Activated CD8-positive, alpha-beta memory T cell treated with anti-CD3 and anti-CD28 coated beads for 24 hours (primary cell): ENCODE results near the gene RNF5.

Experiments used
- DNase-seq: peaks from one replicate; pipeline ENCODE4 v3.0.0-alpha.2; 2020

Gene RNF5

GRCh38 chr6:32152769-32153563 lies 25.2 kb upstream of the RNF5 start:
- DNase-seq, result no peak

DNA sequence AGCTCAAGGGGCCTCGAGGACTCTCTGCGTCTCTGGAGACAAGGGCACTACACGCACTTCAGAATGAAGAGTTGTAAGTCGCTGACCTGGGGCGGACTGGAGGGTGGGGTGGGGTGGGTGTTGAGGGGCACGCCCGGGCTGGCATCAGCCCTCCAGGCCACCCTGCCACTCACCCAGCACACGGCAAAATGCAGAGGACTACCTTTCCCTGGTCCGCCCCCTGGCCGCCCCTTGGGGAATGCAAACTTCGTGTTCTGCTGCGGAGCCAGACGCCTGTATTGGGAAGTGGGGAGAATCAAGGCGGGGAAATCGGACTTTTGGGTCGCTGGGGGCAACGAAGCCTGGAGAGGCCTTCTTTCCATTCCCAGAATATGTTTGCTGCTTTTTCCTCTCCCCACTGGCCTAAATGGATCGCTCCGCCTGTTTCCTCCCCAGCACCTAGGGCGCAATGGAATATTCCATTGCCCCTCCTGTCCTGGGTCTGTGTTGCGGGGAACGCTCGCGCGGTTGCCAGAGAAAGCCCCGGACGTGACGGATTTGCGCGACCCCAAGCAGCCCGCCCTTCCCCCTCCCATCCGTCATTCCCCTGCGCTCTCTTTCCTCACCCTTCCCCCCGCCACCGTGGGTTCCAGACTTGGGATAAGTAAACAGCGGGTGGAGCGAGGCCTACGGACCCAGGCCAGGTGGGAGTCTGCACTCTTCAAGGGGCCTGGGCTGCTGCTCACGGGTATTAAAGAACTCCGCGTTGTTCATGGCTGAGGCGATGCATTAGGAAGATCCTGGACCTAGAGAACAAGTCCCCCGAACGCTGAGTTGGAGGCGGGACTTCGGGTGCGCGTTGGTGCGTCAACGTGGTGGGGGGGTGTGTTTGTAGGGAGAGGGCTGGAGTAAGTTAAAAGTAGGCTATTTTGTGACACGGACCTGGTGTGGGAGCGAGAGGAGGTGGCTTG lies 24.4 kb upstream of the RNF5 start, which contains the start of gene PPT2:
TSS of gene PPT2 (plus strand) at position 578 of the 950 bp plus-strand sequence. CDS start 454 bp downstream, outside the sequence.
- DNase-seq, result peak; percentile 93

- peak; percentile 83 for DNase-seq
These were observed 23.6 kb upstream of the RNF5 start for GRCh38 chr6:32154514-32155161.

- no peak for DNase-seq
These were observed 21.3 kb upstream of the RNF5 start for GRCh38 chr6:32156891-32157290.

DNA sequence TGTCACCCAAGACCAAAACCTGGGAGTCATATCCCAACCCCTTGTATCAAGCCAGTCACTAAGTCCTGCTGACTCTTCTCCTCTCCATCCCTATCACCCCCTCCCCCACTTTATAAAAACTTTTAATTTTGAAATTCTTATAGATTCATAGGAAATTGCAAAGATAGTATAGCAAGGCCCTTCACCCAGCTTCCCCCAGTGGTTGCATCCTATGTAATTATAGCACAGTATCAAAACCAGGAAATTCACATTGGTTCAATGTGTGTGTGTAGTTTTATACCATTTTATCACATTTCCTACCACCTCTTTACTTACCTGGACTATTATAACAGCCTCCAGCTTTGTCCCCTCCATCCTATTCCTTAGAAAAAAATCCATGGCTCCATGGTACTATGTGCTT lies 20.2 kb upstream of the RNF5 start:
- no peak for DNase-seq

DNA sequence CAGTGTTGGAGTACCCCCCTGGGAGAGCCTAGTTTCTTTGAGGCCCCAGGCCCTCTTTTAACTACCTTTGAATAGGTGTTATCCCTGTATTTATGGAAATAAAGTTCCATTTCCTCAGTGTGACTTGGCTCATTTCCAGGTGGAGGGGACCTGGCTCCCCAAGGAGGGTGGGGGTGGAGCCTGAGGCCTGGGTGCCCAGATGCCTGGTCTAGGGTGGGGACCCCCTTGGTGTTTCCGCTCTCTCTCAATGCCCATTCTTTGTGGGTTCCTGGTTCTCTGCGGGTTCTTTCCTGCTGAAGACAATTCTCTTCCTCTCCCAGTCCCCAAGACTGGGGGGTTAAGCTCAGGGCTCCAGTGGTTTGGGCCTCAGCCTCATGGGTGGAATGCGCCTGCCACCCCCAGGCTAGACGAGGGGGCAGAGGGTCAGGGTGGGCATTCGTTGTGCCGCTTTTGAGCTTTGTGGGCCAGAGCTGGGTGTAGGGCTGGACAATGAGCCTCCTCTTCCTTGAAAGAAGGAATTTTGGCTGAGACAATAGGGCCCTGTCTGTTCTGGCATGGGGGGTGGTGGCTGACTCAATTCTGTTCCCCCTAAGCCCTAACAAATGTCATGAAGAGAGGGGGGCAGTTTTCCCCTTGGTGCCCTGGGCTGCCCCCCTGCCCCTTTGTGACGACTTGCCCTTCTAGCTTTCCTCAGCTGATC lies 14.5 kb upstream of the RNF5 start:
- no peak for DNase-seq

- no peak for DNase-seq
These were observed 13.9 kb upstream of the RNF5 start, which contains the start of gene EGFL8 for GRCh38 chr6:32164295-32164694. Gene EGFL8 (plus strand): TSS chr6:32164595. CDS start chr6:32166166, 1,571 bp downstream.

GRCh38 chr6:32166411-32167061 lies 11.7 kb upstream of the RNF5 start:
- DNase-seq, result no peak

DNA sequence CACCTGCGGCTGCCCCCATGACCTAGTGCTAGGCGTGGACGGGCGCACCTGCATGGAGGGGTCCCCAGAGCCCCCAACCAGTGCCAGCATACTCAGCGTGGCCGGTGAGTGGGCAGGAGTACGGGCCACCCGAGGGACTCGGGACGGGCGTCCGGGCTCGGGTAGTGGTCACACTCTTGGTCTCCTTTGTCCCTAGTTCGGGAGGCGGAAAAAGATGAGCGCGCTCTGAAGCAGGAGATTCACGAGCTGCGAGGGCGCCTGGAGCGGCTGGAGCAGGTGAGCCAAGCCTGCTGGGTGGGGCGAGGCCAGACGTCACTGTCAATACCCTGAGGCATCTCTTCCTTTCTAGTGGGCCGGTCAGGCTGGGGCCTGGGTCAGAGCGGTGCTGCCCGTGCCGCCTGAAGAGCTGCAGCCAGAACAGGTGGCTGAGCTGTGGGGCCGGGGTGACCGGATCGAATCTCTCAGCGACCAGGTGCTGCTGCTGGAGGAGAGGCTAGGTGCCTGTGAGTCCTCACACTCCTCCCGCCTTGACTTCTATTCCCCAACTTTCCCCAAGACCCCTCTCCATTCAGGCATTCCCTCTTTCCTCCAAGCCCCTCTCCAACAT lies 10.9 kb upstream of the RNF5 start:
- no peak for DNase-seq

DNA sequence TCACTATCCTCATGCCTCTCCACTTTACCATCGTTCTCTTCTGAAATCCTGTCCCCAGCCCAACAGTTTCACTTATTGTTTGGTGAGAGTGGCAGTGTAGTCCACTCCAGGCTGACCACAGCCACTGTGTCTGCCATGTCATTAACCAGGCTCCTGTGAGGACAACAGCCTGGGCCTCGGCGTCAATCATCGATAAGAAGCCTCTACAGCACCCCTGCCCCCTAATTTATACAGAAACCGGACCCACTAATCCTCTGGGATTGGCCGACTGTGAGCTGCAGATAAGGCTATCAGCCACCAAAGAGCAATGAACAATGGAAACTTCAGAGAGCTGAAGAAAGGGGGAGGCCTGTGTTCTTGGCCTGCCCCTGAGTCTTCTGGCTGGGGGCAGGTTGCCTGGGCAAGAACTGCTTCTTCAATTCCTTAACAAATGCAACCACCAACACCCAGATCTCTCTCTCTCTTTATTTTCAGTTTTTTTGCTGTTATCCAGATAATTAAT lies 10.4 kb upstream of the RNF5 start:
- DNase-seq, result no peak

DNA sequence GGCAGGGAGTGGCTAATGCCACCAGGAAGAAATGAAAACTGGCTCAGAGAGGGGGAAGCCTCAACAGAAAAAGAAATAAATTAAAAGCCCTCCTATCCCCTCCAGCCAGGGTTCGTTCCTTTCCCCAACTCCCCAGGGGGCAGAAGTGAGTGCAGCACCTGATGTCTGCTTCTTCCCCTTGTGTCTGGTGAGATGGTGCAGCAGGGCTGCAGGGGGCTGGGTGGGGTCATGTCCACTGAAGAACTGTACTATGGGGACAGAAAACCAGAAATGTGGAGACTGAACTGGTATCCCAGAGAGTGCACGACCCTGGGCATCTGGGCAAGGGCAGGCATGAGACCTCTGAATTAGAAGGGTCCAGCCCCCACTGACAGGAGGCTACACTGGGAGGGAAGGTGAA lies 9.9 kb upstream of the RNF5 start:
- no peak for DNase-seq

GRCh38 chr6:32168807-32169591 lies 9.2 kb upstream of the RNF5 start:
- no peak for DNase-seq

- no peak for DNase-seq
These were observed 7.9 kb upstream of the RNF5 start for GRCh38 chr6:32170294-32170693.

DNA sequence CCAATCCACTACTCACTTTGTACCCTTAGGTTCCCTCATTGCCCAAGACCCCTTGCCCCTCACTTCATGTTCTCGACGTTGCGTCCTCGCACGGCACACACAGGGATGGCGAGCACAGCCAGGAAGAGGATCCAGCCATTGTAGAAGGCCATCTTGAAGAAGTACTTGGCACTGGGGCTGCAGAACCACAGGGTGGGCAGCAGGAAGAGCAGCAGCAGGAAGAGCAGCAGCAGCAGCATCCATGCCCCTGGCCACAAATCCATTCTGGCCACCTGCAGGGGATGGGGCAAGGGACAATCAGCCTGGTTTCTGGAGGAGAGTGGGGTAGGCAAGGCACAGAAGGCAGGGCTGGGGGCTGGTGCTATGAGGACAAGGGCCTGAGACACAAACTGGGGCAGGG lies 7.0 kb upstream of the RNF5 start:
- no peak for DNase-seq

GRCh38 chr6:32173051-32173727 lies 5.0 kb upstream of the RNF5 start:
- DNase-seq, result no peak

GRCh38 chr6:32174416-32174815 lies 3.8 kb upstream of the RNF5 start:
- DNase-seq, result no peak

DNA sequence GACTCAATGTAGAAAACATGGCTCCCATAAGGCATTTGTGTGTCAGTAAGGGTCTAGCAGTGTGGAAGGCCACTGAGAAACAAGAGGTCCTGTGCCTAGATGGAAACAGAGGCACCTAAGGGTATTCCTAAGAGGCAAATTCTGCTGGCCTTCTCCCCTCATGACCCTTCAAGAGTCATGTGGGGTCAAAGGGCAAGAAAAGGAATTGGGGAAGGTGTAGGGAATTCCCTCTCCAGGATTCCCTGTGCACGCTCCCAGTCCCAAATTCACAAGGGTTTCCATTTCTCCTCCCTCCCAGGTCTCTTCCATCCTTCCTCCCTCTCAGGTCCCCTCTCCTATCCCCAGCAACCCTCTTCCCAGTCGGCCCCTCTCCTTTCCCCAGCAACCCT lies 2.9 kb upstream of the RNF5 start:
- DNase-seq, result no peak

DNA sequence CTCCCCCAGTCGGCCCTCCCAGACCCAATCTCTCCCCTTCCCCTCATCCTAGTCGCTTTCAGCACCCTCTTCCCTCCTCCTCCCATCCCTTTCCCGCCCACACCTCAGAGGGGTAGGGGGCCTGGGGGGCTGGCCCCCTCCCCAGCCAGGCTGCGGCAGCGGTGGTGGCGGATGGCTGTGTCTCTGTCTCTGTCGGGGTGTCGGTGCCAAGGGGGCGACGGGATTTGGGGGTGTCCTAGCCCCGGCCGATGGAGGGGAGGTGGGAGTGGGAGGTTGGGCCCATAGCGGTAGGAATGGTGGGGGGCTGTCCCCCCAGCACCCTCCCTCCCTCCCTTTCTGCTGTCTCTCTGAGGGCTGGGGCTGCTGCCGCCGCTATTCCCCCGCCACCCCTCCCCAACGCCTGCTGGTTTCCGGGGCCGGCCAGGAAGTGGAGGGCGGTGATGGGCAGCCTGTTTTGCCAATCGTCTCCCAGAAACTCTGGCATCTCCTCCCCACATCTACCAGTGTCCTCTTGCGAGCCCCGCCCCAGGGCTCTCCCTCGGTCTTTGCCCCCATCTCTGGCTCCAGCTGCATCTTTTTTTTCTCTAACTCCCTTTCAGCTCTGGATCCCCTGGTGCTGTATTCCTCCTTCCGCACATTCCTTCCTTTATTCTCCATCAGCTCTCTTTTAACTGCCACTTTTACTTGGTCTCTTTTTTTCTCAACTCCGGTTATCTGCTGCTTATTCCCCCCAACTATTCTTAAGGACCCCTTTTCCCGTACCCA lies 2.3 kb upstream of the RNF5 start, which contains the start of gene AGPAT1:
TSS of gene AGPAT1 (minus strand) at position 374 of the 765 bp plus-strand sequence. CDS start 4,588 bp downstream, outside the sequence.
- DNase-seq, result peak; percentile 99
